Sigmoid colon (tissue), 4 donors: ENCODE measurements around the gene MIF.

Experiments
- EP300 ChIP-seq, 4 donors: sonication (generic); formaldehyde crosslinking; IDR thresholded peaks; one replicate each; pipeline ENCODE4 v1.6.1; 2017; ENCODE audit warnings: antibody characterized with exemption in 4 of 4
- POLR2A ChIP-seq, 2 donors: fragments of 450-650 bp; IDR thresholded peaks; one replicate each; pipeline ENCODE4 v1.6.1; 2016; ENCODE audit warnings: antibody characterized with exemption in 2 of 2, mild to moderate bottlenecking in 2 of 2, moderate library complexity in 2 of 2
- POLR2AphosphoS5 ChIP-seq, 4 donors: sonication (generic); formaldehyde crosslinking; IDR thresholded peaks; one replicate each; pipeline ENCODE4 v1.6.1; 2017; ENCODE audit warnings: antibody characterized with exemption in 4 of 4
- TF ChIP-seq, protein P1 (sequence below), 4 experiments: fragments of 450-650 bp in 3 of 4; fragments of 200-600 bp in 1 of 4; IDR thresholded peaks; one replicate each; pipeline ENCODE4 v1.5.1; 2016 to 2019; ENCODE audit warnings: antibody characterized with exemption in 4 of 4, mild to moderate bottlenecking in 3 of 4, moderate library complexity in 2 of 4

DNA sequence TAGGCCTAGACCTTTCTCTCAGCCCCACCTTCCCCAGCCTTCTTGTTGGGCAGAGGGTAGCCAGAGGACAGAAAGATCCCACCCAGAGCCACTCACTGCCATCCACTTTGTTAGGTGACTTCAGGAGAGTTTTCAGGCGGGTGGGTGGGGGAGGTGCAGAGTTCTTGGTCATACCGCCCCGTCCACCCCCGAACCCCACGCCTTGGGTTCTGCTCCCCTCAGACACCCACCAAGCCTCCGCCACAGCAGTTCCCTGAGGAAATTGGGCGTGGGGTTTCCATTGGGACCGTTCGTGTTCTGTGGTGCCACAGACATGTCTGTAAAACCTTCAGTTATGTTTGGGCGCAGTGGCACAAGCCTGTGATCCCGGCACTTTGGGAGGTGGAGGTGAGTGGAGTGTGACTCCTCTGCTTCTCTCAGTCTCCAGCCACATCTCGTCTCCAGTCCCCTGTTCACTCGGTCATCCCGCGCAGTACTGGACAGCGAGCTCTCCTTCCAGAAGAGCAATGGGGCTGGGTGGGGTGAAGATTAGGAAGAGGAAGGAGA lies 1.5 kb downstream of the MIF start:
- TF ChIP-seq, protein P1, sequence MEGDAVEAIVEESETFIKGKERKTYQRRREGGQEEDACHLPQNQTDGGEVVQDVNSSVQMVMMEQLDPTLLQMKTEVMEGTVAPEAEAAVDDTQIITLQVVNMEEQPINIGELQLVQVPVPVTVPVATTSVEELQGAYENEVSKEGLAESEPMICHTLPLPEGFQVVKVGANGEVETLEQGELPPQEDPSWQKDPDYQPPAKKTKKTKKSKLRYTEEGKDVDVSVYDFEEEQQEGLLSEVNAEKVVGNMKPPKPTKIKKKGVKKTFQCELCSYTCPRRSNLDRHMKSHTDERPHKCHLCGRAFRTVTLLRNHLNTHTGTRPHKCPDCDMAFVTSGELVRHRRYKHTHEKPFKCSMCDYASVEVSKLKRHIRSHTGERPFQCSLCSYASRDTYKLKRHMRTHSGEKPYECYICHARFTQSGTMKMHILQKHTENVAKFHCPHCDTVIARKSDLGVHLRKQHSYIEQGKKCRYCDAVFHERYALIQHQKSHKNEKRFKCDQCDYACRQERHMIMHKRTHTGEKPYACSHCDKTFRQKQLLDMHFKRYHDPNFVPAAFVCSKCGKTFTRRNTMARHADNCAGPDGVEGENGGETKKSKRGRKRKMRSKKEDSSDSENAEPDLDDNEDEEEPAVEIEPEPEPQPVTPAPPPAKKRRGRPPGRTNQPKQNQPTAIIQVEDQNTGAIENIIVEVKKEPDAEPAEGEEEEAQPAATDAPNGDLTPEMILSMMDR (IDR thresholded peaks at IDR 0.05), result no peak
- TF ChIP-seq EP300 (IDR thresholded peaks at IDR 0.05) (no peak), POLR2AphosphoS5 (IDR thresholded peaks at IDR 0.05) (no peak), POLR2A (IDR thresholded peaks at IDR 0.05) (no peak)
